ENCODE measurements around the gene RHBDF1.

GRCh38 chr16:92431-93339 is 20.3 kb upstream of the RHBDF1 start:
- TF ChIP-seq CTCF (conservative IDR thresholded peaks at IDR 0.05; ENCODE audit: low read depth, low read length) (no peak), EZH2 (IDR thresholded peaks at IDR 0.05; ENCODE audit: borderline replicate concordance, low read depth, low read length, poor library complexity, severe bottlenecking) (no peak)
